SH-SY5Y (cell line): Measurements from ENCODE around the gene CPA1.

Experiments
- GATA2 ChIP-seq: IDR thresholded peaks from 2 replicates; pipeline ENCODE4 v1.6.1; 2011; ENCODE audit warnings: mild to moderate bottlenecking, low read depth, low read length
- GATA3 ChIP-seq: IDR thresholded peaks from 2 replicates; pipeline ENCODE4 v1.6.1; 2011; ENCODE audit warnings: low read depth, mild to moderate bottlenecking, low read length, moderate library complexity

CPA1 gene

DNA sequence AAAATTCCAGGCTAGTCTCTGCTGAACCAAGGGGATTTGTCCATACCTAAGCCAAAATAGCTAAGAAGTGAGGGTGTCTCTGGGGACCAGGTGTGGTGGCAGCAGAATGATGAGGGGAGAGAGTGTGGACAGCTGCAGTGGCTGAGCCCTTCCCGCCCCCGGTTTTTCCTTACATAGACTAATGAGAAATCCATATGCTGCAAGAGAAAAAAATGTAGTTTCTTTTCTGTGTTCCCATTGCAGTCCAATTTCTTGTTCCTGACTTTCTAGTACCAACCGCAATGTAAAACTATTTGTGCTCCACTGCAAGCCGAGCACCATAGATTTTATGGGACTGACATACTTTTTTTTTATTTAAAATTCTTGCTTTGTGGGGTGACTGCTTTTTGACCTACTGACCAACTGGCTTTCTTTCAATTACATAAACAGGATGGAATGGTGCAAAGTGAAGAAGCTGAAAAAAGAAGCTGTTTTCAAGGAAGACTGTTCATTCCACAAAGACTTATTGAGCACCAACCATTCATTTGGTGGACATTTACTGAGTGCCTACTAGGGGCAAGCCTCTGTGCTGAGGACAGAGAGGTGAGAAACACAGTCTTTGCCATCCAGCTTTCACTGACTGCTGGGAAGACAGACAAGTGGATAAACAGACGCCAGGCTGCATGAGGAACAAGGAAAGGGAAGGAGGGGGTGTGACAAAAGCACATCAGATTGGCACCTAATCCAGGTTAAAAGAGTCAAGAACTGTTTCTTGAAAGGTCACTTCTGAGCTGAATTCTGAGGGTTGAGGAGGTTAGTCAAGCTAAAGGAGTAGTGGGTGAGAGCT is 50.8 kb downstream of the CPA1 start:
- no peak for TF ChIP-seq GATA3

DNA sequence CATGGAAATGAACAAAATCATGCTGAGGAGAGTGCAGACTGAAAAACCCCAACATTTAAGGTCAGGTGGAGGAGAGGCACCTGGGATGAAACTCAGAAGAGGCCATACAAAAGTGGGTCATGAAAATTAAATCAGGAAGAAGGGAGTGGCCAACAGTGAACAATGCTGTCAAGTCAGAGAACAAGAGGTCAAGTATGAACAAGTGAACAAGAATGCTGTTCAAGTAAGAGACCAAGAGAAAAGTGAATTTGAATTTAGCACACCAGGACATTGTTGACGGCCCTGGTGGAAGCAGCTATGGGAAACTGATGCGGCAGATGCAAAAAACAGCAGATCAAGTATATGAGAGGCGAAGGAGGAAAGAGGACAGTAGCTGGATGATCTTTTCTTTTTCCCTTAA is 52.6 kb downstream of the CPA1 start:
- no peak for TF ChIP-seq GATA3
- TF ChIP-seq GATA2, result no peak

DNA sequence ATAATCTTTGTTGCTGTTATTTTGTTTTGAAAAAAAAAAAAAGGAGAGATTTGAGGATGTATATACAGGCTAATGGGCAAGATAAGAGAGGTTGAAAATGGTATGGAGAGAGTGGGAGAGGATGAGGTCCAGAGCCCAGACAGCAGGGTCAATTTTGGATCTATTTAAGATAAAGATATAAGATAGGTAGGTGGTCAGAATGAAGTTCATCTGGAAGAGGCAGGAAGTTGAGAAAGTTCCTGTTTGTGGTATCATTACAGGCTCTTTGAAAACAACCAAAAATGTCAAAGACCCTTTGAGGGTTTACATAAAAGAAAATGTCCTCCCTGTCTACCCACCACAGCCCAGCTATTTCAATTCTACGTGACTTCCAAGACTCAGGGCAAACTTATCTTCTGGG is 53.0 kb downstream of the CPA1 start:
- TF ChIP-seq GATA3, result no peak
- no peak for TF ChIP-seq GATA2

DNA sequence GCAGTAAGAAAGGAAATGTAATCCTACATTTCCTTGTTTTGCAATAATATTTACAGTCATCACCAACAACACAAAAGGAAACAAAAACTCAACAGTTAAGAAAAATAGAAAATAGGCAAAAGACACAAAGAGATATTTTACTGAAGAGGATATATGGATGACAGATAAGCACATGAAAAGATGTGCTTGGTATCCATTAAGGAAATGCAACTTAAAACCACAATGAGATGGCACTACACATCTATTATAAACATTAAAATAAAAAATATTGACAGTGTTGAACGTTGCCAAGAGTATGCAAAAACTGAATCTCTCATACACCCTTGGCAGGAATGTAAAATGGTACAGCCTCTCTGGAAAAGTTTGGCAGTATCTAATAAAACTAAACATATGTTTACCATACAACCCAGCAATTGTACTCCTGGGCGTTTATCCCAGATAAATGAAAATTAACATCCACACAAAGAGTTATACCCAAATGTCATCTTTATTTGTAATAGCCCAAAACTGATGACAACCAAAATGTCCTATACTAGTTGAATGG is 55.1 kb downstream of the CPA1 start:
- TF ChIP-seq GATA3, result no peak
- TF ChIP-seq GATA2, result no peak

DNA sequence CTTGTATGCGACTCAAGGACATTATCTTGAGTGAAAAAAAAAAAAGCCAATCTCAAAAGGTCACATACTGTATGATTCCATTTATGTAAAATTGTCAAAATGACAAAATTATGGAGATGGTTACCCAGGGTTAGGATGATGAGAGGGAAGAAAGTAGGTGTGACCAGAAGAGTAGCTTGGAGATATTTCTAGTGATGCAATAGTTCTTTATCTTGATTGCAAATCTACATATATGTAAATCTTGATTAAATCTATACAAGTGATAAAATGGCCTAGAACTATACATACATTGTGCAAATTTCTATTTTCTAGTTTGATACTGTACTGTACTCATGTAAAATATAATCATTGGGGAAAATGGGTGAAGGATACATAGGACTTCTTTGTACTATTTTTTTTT is 56.0 kb downstream of the CPA1 start:
- TF ChIP-seq GATA2 (no peak), GATA3 (0 out of 2 replicates have a peak, but pooled peaks have one; percentile 16)
